ENCODE measurements around the gene FADS3. TPM values are rescaled to one million over a fixed set of nuclear protein-coding genes. Genes with fewer than 3 reads are reported as not detected.

FADS3 gene
- total RNA-seq, 1 experiment from 2014 or later = 19.7 TPM

GRCh38 chr11:61828629-61829407, 62.5 kb downstream of the FADS3 start:
- DNase-seq = no peak
- BruUV-seq (replicated peaks) = no TSS peak
- H3K36me3 Mint-ChIP-seq (ENCODE audit: insufficient read depth, unreplicated experiment) = peaks cover 11% of the 10 kb centered on the region
- no peaks in the 10 kb centered on the region for H3K4me1 Mint-ChIP-seq (ENCODE audit: low read depth, unreplicated experiment)
- TF ChIP-seq, protein P1, sequence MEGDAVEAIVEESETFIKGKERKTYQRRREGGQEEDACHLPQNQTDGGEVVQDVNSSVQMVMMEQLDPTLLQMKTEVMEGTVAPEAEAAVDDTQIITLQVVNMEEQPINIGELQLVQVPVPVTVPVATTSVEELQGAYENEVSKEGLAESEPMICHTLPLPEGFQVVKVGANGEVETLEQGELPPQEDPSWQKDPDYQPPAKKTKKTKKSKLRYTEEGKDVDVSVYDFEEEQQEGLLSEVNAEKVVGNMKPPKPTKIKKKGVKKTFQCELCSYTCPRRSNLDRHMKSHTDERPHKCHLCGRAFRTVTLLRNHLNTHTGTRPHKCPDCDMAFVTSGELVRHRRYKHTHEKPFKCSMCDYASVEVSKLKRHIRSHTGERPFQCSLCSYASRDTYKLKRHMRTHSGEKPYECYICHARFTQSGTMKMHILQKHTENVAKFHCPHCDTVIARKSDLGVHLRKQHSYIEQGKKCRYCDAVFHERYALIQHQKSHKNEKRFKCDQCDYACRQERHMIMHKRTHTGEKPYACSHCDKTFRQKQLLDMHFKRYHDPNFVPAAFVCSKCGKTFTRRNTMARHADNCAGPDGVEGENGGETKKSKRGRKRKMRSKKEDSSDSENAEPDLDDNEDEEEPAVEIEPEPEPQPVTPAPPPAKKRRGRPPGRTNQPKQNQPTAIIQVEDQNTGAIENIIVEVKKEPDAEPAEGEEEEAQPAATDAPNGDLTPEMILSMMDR (IDR thresholded peaks at IDR 0.05; ENCODE audit: unreplicated experiment) = no peak
- H3K4me3 Mint-ChIP-seq (ENCODE audit: low read depth, unreplicated experiment) = peak overlapping the region; percentile 71
- peaks cover 77% of the 10 kb centered on the region for H3K27me3 Mint-ChIP-seq (ENCODE audit: unreplicated experiment)
- intact Hi-C loops (cut with micrococcal nuclease; ENCODE audit: unreplicated experiment) = no loop called here
- no peak overlapping the region for H3K27ac Mint-ChIP-seq (ENCODE audit: unreplicated experiment)
- H3K9me3 Mint-ChIP-seq (ENCODE audit: low read depth, unreplicated experiment) = no peaks in the 10 kb centered on the region
- CTCF ChIA-PET = no interaction called here

DNA sequence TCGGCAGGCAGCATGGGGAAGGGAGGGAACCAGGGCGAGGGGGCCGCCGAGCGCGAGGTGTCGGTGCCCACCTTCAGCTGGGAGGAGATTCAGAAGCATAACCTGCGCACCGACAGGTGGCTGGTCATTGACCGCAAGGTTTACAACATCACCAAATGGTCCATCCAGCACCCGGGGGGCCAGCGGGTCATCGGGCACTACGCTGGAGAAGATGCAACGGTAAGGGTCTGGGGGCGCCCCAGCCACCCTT, 63.0 kb downstream of the FADS3 start:
- intact Hi-C loops (cut with micrococcal nuclease; ENCODE audit: unreplicated experiment) = no loop called here
- no peaks in the 10 kb centered on the region for H3K9me3 Mint-ChIP-seq (ENCODE audit: low read depth, unreplicated experiment)
- H3K27me3 Mint-ChIP-seq (ENCODE audit: unreplicated experiment) = peaks cover 72% of the 10 kb centered on the region
- no peak for DNase-seq
- H3K4me3 Mint-ChIP-seq (ENCODE audit: low read depth, unreplicated experiment) = peak overlapping the region; percentile 71
- no TSS peak for BruUV-seq (replicated peaks)
- TF ChIP-seq, protein P1 (IDR thresholded peaks at IDR 0.05; ENCODE audit: unreplicated experiment) = no peak
- no peak overlapping the region for H3K27ac Mint-ChIP-seq (ENCODE audit: unreplicated experiment)
- peaks cover 11% of the 10 kb centered on the region for H3K36me3 Mint-ChIP-seq (ENCODE audit: insufficient read depth, unreplicated experiment)
- H3K4me1 Mint-ChIP-seq (ENCODE audit: low read depth, unreplicated experiment) = no peaks in the 10 kb centered on the region
- CTCF ChIA-PET = no interaction called here

- intact Hi-C loops (cut with micrococcal nuclease; ENCODE audit: unreplicated experiment) = no loop called here
- Mint-ChIP-seq H3K27ac (ENCODE audit: unreplicated experiment) (no peak within 1 kb of the TSS), H3K4me1 (ENCODE audit: low read depth, unreplicated experiment) (no peaks in the 10 kb centered on the region), H3K4me3 (ENCODE audit: low read depth, unreplicated experiment) (peak within 1 kb of the TSS; percentile 71), H3K27me3 (ENCODE audit: unreplicated experiment) (peaks cover 68% of the 10 kb centered on the region), H3K9me3 (ENCODE audit: low read depth, unreplicated experiment) (no peaks in the 10 kb centered on the region), H3K36me3 (ENCODE audit: insufficient read depth, unreplicated experiment) (peaks cover 11% of the 10 kb centered on the region)
- no TSS peak for BruUV-seq (replicated peaks)
- TF ChIP-seq, protein P1 (IDR thresholded peaks at IDR 0.05; ENCODE audit: unreplicated experiment) = no peak
- DNase-seq = peak; percentile 50
- CTCF ChIA-PET = no interaction called here
These were observed 63.6 kb downstream of the FADS3 start, which contains the start of gene FADS2 for GRCh38 chr11:61827571-61828378. TSS of gene FADS2 (plus strand) at chr11:61828300. CDS start at chr11:61828391, 91 bp downstream.

- TF ChIP-seq, protein P1 (IDR thresholded peaks at IDR 0.05; ENCODE audit: unreplicated experiment) = no peak
- intact Hi-C loops (cut with micrococcal nuclease; ENCODE audit: unreplicated experiment) = no loop called here
- Mint-ChIP-seq H3K9me3 (ENCODE audit: low read depth, unreplicated experiment) (no peaks in the 10 kb centered on the region), H3K36me3 (ENCODE audit: insufficient read depth, unreplicated experiment) (peaks cover 11% of the 10 kb centered on the region), H3K4me1 (ENCODE audit: low read depth, unreplicated experiment) (no peaks in the 10 kb centered on the region), H3K4me3 (ENCODE audit: low read depth, unreplicated experiment) (peak overlapping the region; percentile 71), H3K27ac (ENCODE audit: unreplicated experiment) (no peak overlapping the region), H3K27me3 (ENCODE audit: unreplicated experiment) (peaks cover 65% of the 10 kb centered on the region)
- CTCF ChIA-PET = no interaction called here
- no TSS peak for BruUV-seq (replicated peaks)
- DNase-seq = no peak
These were observed 64.3 kb downstream of the FADS3 start for GRCh38 chr11:61826930-61827570.

Small RNA genes within 50 kb of the gene (microRNA-seq; reads per million reads assigned to microRNA genes)
- gene MIR6746 = not detected

Other genes with a start within 250 kb of the FADS3 start
- gene DAGLA, start 211.2 kb downstream of the FADS3 start, total RNA-seq (2022) = 7.5 and 9.0 TPM in 2 replicates
- gene MYRF, start 138.9 kb downstream of the FADS3 start, total RNA-seq (2022) = 91.4 and 139 TPM in 2 replicates
- gene TMEM258, start 98.9 kb downstream of the FADS3 start, total RNA-seq (2022) = 140 and 146 TPM in 2 replicates
- 72.4 TPM in 2 replicates for gene FEN1, start 98.6 kb downstream of the FADS3 start, total RNA-seq (2022)
- 55.6 and 74.1 TPM in 2 replicates for gene FADS1, start 74.5 kb downstream of the FADS3 start, total RNA-seq (2022)
- gene FADS2, start 63.2 kb downstream of the FADS3 start, total RNA-seq (2022) = 8.5 and 19.2 TPM in 2 replicates
- gene RAB3IL1, start 26.0 kb upstream of the FADS3 start, total RNA-seq (2022) = 0.76 and 2.4 TPM in 2 replicates
- 0.78 and 1.1 TPM in 2 replicates for gene BEST1, start 58.8 kb upstream of the FADS3 start, total RNA-seq (2022)
- gene FTH1, start 76.1 kb upstream of the FADS3 start, total RNA-seq (2022) = 1,555 and 1,627 TPM in 2 replicates
- 94.3 and 115 TPM in 2 replicates for gene INCENP, start 232.5 kb upstream of the FADS3 start, total RNA-seq (2022)

Data from Calu3 (cell line).